Measurements from ENCODE around the gene MSL1. TPM values are rescaled to one million over a fixed set of nuclear protein-coding genes. Genes with fewer than 3 reads are reported as not detected.

MSL1 gene
- total and polyA plus RNA-seq, 2 of the 4 experiments (the other 2 are of a cell fraction), result 28.3 to 48.4 TPM

DNA sequence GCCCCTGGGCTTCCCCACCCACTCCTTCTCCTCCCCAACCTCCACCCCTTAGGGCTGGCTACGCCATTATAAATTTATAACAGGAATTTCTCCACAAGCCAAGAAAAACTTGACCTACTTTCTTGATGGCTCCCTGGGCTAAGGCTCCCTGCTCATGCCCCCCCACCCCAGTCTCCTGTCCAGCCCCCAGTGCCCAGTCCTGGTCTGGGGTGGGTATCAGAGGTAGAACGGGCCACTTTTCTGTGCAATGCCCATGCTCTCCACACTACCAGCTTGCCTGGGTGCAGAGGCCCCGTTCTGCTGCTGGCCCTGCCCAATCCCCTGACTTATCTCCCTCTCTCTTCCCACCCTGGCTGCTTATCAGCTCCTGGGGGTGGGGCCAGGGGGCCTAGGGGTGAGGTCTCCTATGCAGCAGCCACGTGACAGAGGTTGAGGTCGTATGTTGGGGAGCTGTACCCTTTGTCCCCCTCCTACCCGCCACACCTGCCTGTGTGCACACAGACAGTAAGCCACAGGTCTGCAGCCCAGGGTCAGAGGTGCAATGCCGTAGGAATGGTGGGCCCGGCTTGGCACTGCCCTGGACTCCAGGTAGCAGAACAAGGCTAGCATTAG is 48.9 kb upstream of the MSL1 start:
- Histone ChIP-seq H4K8ac (ENCODE audit: low read depth in 2 of 2, low read length in 2 of 2) (no peak overlapping the region), H2BK5ac (ENCODE audit: low read depth, low read length, poor library complexity, severe bottlenecking) (no peak overlapping the region), H3K4ac (ENCODE audit: low read depth, low read length) (no peak overlapping the region), H3K79me1 (ENCODE audit: low read depth in 1 of 2, low read length in 2 of 2) (peaks cover 31 to 85% of the 10 kb centered on the region in 2 experiments), H2BK20ac (ENCODE audit: low read depth, low read length) (no peak overlapping the region), H3K4me3 (ENCODE audit: insufficient read depth, low read depth, low read length) (no peak overlapping the region), H4K5ac (ENCODE audit: low read depth, low read length) (no peak overlapping the region), H3K56ac (ENCODE audit: extremely low read depth, insufficient read depth, low read length) (no peak overlapping the region), H3K27ac (ENCODE audit: insufficient read depth, low read length) (no peak overlapping the region), H3K36me3 (ENCODE audit: control insufficient read depth, insufficient read depth, low read length) (peaks cover 21% of the 10 kb centered on the region), H3K18ac (ENCODE audit: low read depth, low read length) (no peak overlapping the region), H3K23ac (ENCODE audit: low read depth, low read length) (no peak overlapping the region), H3K4me2 (ENCODE audit: low read depth, low read length) (no peak overlapping the region; the same call in 1 of the 2 replicates), H3K9ac (ENCODE audit: low read depth, low read length) (no peak overlapping the region), H3K14ac (replicated peaks; ENCODE audit: low read depth, low read length) (no peak overlapping the region), H2BK120ac (ENCODE audit: low read depth, low read length) (no peak overlapping the region), H4K91ac (ENCODE audit: insufficient read depth, low read depth, low read length) (no peak overlapping the region), H2BK15ac (ENCODE audit: low read depth, low read length) (no peak overlapping the region), H3K27me3 (ENCODE audit: control insufficient read depth, insufficient read depth, low read length) (no peaks in the 10 kb centered on the region), H3K9me1 (ENCODE audit: insufficient read depth, low read length) (peaks cover 32% of the 10 kb centered on the region), H4K20me1 (ENCODE audit: insufficient read depth, low read length) (peaks cover 32% of the 10 kb centered on the region), H2AFZ (replicated peaks; ENCODE audit: low read length, poor library complexity) (no peak overlapping the region), H3K4me1 (ENCODE audit: control insufficient read depth, insufficient read depth, low read length) (peaks cover 53% of the 10 kb centered on the region), H3K9me3 (ENCODE audit: control insufficient read depth, insufficient read depth, low read length) (no peaks in the 10 kb centered on the region), H2AK5ac (ENCODE audit: low read depth, low read length) (no peak overlapping the region), H2AK9ac (replicated peaks; ENCODE audit: low read depth, low read length, poor library complexity) (peak overlapping the region; percentile 91)
- intact Hi-C loops (cut with micrococcal nuclease) (no loop called here), in situ Hi-C loops (cut with MboI; ENCODE audit: low sequenced_read_pairs) (no loop called here), dilution Hi-C loops (cut with HindIII; ENCODE audit: low sequenced_read_pairs, unreplicated experiment) (no loop called here)
- WGBS, 2 experiments (ENCODE audit: extremely low coverage in 2 of 2, insufficient read length in 1 of 2), result 83% methylated on average over 2 of the region's 8 CpGs; no CpG with 5 or more reads in 1 of the 2 experiments
- TF ChIP-seq MAZ (IDR thresholded peaks at IDR 0.05; ENCODE audit: borderline replicate concordance, low read depth, low read length), result no peak
- TF ChIP-seq, protein P1, sequence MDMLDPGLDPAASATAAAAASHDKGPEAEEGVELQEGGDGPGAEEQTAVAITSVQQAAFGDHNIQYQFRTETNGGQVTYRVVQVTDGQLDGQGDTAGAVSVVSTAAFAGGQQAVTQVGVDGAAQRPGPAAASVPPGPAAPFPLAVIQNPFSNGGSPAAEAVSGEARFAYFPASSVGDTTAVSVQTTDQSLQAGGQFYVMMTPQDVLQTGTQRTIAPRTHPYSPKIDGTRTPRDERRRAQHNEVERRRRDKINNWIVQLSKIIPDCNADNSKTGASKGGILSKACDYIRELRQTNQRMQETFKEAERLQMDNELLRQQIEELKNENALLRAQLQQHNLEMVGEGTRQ (IDR thresholded peaks at IDR 0.05; ENCODE audit: low read depth, low read length), result no peak
- no peak for TF ChIP-seq NFE2L2 (IDR thresholded peaks at IDR 0.05; ENCODE audit: low read depth, low read length)
- no peak for TF ChIP-seq MAFK (IDR thresholded peaks at IDR 0.05; ENCODE audit: low read depth, low read length)
- no peak for TF ChIP-seq FOS (IDR thresholded peaks at IDR 0.05; ENCODE audit: low read depth, low read length)
- TF ChIP-seq CHD1 (IDR thresholded peaks at IDR 0.05; ENCODE audit: low read depth, low read length), result no peak
- no peak for TF ChIP-seq MXI1 (IDR thresholded peaks at IDR 0.05; ENCODE audit: borderline replicate concordance, low read depth, low read length)
- BruUV-seq (replicated peaks), result no TSS peak
- DNase-seq (no peak), ATAC-seq (ENCODE audit: low read depth) (no peak)
- POLR2A ChIA-PET (ENCODE audit: unreplicated experiment), result no interaction called here
- CTCF ChIA-PET, result no interaction called here
